DMS114 treated with DMSO at 0.1 percent for 48 hours (cell line): ENCODE measurements around the gene BMAL1.
"Not testable (repeated sequence)": the region's sequence is repeated elsewhere in the genome, so short reads cannot be mapped to it uniquely, and the experiment has no call there.

Experiments used
- DNase-seq: peaks from one replicate; lab custom pipeline; 2025; ENCODE audit not compliant: unreplicated experiment; lab: John Stamatoyannopoulos, UW

BMAL1 gene

DNA sequence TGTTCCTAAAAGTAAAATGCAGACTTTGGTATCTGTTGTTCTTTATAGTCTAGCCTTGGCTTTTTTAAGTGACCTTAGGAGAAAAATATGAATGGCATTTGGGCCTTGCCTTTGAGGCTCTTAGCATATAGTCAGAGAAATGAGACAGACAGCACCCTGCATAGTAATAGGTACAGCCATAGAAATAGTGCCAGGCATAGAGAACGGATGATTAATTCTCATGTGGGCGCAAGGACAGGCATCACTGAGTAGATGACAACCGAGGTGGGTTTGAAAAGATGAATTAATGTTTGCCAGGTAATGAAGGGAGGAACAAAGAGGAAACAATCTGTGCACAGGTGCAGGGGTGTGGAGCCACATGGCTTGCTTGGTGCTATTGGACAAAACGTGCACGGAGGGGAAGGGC is 90.5 kb downstream of the BMAL1 start:
- no peak for DNase-seq

DNA sequence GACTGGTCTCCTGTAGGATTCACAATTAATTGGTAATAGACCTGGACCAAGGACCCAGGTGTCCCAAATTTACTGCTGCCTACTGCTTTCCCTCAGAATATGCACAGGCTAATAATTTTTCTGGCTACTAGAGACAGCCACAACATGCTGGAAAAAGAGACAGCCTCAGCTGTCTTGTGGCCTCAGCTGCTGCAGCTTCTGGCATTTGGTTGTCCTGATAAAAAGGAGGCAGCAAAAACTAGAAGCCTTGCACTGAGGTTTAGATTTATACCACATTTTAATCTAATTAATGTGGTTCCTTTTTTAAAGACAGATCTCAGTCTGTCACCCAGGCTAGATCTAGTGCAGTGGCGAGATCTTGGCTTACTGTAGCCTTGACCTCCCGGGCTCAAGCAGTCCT is 95.6 kb downstream of the BMAL1 start:
- no peak for DNase-seq

DNA sequence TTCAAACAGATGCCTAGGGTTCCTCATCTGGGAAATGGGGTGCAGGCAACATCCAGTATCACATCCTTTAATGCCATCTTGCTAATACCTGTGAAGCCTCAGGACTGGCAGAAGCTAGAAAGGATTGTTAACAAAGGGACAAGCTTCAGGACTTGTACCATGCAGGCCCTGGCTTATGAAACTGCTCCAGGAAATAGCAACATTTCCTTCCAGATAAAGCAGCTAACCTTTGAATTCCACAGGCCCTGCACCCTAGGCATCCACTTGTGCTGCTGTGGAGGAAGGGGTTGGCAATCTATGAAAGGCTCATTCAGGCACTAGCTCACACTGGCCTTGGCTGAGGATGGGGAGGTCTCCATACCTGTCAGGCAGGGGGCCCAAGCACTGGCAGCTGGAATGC is 98.2 kb downstream of the BMAL1 start:
- DNase-seq: no peak

DNA sequence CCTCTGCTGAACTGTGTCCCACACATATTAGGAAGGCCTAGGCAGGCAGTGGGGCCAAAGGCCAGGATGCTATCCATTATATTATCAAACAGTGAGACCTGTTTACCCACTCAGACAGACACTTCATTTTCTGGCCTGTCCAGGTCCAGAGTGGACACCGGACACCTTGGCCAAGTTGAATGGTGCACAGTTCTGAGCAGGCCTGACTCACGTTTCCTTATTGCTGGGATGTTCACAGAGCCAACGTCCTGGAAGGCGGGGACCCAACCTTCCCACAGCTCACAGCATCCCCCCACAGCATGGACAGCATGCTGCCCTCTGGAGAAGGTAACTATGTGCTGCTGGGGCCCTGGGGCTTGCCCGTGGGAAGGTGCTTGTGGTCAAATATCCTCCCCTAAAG is 98.8 kb downstream of the BMAL1 start:
- no peak for DNase-seq

DNA sequence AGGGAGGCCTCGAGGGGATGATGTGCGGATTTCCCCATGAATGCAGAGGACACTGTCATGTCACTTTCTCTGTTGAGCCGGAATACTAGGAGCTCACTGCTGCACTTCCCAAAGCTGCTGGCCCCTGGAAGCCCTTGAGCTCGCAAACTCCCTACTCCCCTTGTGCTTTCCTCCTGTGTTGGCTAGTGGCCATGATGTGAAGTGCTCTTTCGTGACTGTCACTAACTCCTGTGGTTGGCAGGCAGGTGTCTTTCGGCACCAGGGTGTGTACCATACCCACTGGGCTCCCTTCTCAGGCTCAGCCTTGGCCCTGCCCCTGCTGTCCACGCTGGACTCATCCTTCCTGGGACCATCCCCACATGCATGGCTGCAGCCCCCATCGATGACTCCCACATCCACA is 99.2 kb downstream of the BMAL1 start:
- DNase-seq: no peak

DNA sequence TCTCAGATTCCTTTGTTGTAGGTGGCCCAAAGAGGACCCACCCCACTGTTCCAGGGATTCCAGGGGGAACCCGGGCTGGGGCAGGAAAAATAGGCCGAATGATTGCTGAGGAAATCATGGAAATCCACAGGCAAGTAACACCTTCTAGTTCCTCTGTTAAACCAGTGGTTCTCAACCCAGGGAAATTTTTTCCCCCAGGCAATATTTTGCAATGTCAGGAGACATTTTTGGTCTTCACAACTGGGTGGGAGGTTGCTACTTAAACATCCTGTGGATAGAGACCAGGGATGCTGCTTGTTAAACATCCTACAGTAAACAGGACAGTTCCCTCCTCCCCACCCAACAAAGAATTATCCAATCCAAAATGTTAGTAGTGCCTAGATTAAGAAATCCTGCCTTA is 100.7 kb downstream of the BMAL1 start:
- DNase-seq: no peak

DNA sequence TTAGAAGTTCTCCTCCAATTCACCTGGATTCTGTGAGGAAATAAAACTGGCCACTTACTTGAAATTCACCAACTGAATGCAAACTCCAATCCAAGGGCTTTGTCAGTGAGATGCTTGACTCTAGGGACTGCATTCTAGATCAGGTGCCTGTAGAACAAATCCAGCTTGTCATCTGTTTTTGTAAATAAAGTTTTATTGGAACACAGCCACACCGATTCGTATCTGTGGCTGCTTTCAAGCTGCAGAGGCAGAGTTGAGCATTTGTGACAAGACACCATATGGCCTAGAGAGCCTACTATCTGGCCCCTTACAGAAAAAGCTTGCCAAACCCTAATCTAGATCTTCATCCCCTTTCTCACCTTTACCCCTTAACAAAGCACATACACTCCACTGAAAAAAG is 103.1 kb downstream of the BMAL1 start:
- no peak for DNase-seq

DNA sequence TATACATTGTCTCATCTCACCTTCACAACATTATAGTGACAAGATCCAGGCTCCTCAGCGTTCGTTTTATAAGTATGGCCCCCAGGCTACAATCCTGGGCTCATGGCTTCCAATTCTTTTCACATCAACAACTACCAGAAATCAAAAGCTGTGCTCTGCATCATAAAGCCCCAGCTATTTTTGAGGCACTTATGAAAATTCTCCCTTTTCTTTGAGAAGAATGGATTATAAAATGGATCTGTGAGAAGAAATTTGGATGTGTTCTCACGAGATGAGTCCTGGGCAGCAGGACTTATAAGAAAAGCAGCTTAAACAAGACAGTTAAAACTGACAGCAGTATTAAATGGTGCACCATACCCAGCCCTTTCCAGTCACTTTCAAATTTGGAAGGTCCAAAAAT is 105.2 kb downstream of the BMAL1 start:
- no peak for DNase-seq

DNA sequence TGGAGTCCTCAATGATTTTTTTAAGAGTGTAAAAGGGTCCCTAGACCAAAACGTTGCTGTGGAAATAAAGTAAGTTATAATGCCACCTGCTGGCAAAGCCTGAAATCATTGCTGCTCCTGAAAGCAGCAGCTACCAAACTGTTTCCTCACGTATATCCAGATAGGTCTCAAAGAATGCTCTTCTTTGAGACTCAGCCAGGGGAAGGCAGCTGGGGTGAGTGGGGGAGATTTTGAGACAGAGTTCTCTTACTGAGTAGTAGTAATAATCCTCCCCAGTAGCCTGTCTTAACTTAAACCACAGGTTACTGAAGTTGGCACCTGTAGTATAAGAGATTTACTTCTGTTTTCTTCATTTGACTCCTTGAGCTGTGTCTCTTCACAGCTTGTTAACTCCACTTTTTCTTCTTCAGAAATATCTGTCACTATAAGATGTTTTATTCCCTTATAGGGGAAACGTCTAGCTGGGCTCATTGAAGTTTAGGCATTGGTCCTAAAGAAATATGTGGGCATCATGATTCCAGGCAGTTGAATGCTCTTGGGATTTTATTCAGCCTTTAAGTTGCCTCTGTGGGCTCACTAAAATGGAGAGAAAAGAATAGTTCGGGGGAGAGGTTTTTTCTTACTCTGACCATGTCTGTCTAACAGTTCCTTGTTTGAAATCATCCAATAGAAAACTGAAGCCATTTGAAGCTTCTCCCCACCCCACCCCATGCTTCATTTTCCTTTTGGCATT is 107.5 kb downstream of the BMAL1 start:
- peak; percentile 32 for DNase-seq

DNA sequence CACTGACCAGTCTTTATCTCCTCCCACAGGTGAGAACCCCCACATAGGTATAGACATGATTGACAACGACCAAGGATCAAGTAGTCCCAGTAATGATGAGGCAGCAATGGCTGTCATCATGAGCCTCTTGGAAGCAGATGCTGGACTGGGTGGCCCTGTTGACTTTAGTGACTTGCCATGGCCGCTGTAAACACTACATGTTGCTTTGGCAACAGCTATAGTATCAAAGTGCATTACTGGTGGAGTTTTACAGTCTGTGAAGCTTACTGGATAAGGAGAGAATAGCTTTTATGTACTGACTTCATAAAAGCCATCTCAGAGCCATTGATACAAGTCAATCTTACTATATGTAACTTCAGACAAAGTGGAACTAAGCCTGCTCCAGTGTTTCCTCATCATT is 109.0 kb downstream of the BMAL1 start:
- DNase-seq: no peak

DNA sequence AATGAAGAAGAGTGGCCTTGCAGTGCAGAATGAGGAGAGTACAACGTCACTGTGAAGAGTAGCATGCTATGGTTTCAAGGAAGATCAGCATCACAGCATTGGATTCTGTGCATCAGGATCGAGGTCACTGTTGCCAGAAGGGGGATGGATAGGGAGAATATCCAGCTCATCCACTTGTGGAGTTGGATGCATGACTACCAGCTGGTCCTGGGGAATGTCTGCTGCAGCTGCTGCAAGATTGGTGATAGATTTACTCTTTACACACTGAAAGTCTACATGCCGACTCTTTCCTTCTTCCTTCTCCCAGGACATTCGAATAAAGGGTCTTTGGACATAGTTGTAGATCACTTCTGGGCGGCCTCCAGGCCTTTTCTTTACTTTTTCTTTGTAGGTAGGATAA is 111.2 kb downstream of the BMAL1 start:
- DNase-seq: no peak

DNA sequence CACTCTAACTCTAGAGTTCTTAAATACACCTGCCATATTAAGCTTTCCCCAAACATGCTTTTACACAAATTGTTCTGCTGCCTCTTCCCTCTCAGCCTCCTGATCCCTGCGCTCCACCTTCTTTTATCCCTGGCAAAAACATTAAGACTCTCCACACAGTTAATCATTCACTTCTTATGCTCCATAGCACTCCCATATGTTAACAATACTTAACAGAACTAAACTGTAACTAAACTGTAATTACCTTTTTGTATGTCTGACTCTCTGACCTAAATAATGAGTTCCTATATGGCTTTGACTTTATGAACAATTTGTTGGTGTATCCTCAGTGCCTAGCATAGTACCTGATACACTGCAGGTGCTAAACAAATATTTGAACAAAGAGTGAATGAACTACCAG is 113.6 kb downstream of the BMAL1 start:
- no peak for DNase-seq

DNA sequence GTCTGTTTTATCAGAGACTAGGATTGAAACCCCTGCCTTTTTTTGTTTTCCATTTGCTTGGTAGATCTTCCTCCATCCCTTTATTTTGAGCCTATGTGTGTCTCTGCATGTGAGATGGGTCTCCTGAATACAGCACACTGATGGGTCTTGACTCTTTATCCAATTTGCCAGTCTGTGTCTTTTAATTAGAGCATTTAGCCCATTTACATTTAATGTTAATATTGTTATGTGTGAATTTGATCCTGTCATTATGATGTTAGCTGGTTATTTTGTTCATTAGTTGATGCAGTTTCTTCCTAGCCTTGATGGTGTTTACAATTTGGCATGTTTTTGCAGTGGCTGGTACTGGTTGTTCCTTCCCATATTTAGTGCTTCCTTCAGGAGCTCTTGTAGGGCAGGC is 120.7 kb downstream of the BMAL1 start:
- DNase-seq: not testable (repeated sequence)

DNA sequence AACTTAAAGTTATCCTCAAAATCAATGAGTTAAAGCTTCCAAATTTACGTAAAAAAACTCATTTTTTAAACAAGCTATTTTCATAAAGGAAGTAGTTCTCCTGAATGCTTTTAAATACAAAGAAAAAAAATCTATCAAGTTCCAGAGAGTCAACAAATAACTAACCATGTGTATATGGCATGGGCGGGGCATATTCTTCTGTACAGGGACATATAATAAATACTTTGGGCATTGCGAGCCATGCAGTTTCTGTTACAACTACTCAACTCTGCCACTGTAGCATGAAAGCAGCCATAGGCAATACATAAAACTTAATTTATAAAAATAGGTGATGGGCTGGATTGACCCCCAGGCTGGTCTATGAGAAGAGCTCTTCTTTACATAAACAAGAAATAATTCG is 127.6 kb downstream of the BMAL1 start:
- no peak for DNase-seq

DNA sequence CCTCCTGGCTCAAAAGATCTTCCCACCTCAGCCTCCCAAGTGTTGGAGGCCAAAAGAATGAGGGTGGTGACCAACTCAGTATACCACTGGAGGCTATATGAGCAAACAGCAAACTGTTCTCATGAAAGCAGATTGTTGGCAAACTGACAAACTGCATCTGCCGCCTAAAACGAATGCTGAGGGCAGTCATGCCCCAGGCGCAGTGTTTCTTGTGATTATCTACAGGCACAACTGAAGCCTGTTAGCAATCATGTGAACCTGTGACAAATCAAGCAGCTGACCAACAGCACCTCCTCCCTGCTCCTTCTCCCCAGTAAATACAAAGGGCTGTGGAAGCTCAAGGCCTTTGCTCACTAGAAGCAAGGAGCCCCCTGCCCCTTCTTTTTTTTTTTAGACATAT is 137.6 kb downstream of the BMAL1 start:
- no peak for DNase-seq

DNA sequence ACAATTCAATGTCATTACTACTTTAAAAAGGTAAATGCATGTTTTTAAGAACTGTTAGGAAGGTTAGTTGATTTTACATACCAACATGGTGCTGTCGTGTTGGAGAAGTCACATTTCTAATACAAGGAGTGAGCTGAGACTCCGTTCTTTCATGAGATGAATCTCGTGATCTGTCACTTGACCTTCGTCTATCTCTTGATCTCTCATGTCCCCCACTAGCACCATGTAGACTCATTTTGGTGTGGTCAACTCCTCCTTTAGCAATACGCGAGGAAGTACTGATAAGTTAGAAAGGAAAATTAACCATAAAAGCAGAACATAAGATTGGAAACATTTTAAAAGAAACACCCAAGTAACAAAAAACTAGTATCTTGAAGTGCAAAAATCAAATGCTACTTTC is 144.0 kb downstream of the BMAL1 start:
- no peak for DNase-seq

DNA sequence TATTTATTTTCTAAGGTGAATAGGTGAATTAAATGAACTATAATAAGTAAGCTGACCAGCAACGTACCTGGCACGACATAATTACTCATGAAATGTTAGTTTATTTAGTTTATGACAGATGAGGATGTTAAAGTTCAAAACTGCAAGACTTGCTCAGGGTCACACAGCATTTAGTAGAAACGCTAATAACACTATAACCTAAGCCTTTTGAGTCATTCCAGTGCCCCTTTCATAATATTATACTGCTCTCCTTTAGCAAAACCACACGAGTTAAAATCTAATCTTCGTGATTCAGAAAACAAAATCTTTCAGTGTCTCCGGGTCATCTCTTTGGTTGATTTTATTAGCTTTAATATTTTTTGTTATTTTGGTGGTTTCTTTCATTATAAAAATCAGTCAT is 145.8 kb downstream of the BMAL1 start:
- DNase-seq: no peak

DNA sequence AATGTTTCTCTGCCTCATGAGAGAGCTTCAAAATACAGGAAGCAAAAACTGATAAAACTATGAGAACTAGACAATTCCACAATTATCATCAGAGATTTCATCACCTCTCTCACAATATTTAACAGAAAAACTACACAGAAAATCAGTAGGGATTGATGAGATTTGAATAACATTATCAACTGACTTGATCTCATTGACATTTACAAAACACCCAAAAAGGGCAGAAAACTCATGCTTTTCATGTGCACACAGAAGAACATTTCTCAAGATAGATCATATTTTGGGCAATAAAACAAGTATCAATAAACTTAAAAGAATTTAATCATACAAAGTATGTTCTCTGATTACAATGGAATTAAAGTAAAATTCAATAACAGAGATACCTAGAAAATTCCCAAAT is 149.8 kb downstream of the BMAL1 start:
- DNase-seq: no peak

DNA sequence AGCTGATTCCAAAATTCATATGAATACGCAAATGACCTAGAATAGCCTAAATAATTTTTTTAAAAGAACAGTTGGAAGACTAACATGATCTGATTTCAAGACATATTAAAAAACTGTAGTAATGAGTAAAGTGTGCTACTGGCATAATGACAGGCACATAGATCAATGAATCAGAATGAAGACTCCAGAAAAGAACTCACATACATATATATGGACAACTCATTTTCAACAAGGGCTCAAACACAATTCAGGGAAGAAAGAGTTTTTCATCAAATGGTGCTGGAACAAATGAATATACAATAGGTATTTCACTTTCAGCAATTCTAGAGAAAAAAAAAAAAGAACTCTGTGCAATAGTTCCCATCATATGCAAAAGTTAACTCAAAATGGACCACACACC is 151.7 kb downstream of the BMAL1 start:
- no peak for DNase-seq

DNA sequence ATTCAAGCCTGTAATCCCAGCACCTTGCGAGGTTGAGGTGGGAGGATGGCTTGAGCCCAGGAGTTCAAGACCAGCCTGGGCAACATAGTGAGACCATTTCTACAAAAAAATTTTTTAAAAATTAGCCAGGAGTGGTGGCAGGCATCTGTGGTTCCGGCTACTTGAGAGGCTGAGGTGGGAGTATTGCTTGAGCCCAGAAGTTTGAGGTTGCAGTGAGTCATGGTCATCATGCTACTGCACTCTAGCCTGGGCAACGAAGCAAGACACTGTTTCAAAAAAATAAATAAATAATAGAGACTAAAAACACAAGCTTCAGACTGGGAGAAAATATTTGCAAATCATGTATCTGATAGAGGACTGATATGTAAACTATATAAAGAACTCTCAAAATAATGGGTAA is 152.2 kb downstream of the BMAL1 start:
- no peak for DNase-seq

DNA sequence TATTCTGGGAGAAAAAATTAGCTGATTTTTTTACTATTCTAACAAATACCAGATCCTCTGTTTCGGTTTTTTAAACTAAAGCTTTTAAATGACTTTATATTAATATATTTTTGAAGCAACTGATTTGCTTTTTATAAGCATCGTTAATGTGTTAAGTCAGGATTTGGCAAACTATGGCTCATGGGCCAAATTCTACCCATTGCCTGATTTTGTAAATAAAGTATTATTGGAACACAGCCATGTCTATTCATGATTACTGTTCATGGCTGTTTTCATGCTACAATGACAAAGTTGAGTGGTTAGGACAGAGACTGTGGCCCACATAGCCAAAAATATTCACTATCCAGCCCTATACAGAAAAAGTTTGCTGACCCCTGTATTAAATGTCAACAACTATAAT is 155.8 kb downstream of the BMAL1 start:
- DNase-seq: no peak

DNA sequence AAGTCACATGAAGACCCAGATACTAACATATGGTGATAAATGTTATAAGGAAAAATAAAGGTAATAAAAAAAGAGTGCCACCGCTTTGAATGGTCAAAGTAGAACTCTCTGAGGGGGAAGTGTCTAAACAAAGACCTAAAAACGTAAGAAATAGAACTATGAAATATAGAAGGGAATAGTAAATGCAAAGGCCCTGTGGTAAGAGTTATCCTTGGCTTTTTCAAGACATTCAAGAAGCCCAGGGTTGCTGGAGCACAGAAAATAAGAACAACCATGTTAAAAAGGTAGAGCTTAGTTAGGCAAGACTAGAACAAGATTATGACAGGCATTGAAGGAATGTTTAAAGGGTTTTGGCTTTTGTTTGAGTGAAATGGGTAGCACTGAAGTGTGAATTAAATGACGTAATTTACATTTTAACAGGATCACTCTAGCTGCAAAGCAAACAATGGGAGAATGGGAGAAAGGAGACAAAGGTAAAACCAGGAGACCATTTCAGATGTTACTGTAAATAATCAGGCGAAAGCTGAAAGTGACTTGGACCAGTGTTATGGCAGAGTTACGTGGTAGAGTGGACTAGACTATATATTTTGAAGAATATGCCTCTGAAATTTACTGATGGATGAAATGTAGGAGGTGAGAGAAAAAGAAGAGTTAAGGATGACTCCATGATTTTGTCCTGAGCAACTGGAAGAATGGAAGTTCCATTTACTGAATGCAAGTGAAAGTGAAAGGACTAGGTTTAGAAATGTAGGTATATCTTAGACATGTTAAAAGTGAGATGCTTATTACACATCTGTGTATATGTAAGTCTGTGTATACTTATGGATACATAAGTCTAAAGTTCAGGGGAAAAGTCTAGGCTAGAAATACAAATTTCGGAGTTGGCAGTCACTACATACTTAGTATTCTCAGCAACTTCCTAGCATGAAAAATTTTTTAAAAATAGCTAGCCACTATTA is 156.9 kb downstream of the BMAL1 start:
- DNase-seq: no peak
